Transverse colon (tissue), 4 donors: Measurements from ENCODE around the gene ZNF280A. TPM values are rescaled to one million over a fixed set of nuclear protein-coding genes. Genes with fewer than 3 reads are reported as not detected.
"Not testable (repeated sequence)": the region's sequence is repeated elsewhere in the genome, so short reads cannot be mapped to it uniquely, and the experiment has no call there.

ENCODE experiments used
- DNase-seq: peaks from one replicate; pipeline ENCODE4 v3.0.0-alpha.2; 2019
- H3K27ac ChIP-seq, 4 donors: fragments of 200-600 bp; sonication (generic); 2 replicates each; pipeline ENCODE4 v1.5.1; 2016 to 2018; ENCODE audit warnings: inconsistent platforms in 4 of 4
- H3K27me3 ChIP-seq: fragments of 200-600 bp; sonication (generic); 2 replicates; pipeline ENCODE4 v1.5.1; 2017; ENCODE audit warnings: inconsistent platforms
- H3K36me3 ChIP-seq, 4 donors: fragments of 200-600 bp; sonication (generic); 2 replicates each; pipeline ENCODE4 v1.5.1; 2017 to 2019; ENCODE audit warnings: inconsistent platforms in 4 of 4
- H3K4me1 ChIP-seq, 4 donors: fragments of 200-600 bp; sonication (generic); 2 replicates each; pipeline ENCODE4 v1.5.1; 2017 to 2020; ENCODE audit warnings: inconsistent platforms in 4 of 4
- H3K4me3 ChIP-seq, 4 donors: fragments of 200-600 bp; sonication (generic); 1 replicate in 1 of 4; 2 replicates in 3 of 4; pipeline versions ENCODE4 v1.5.1 to v1.6.1; 2017 to 2019; ENCODE audit warnings: inconsistent platforms in 4 of 4
- H3K9me3 ChIP-seq, 2 donors: fragments of 200-600 bp; sonication (generic); 2 replicates each; pipeline ENCODE4 v1.5.1; 2017 to 2019; ENCODE audit warnings: inconsistent platforms in 2 of 2
- EP300 ChIP-seq: sonication (generic); formaldehyde crosslinking; IDR thresholded peaks from one replicate; pipeline ENCODE4 v1.6.1; 2017; ENCODE audit warnings: antibody characterized with exemption, low read depth
- POLR2A ChIP-seq: fragments of 450-650 bp; IDR thresholded peaks from one replicate; pipeline ENCODE4 v1.6.1; 2016; ENCODE audit warnings: antibody characterized with exemption, mild to moderate bottlenecking, moderate library complexity
- POLR2AphosphoS5 ChIP-seq, 3 donors: sonication (generic); formaldehyde crosslinking; IDR thresholded peaks; one replicate each; pipeline ENCODE4 v1.6.1; 2016; ENCODE audit warnings: antibody characterized with exemption in 3 of 3
- WGBS, 2 donors: methylation state at CpG; one replicate each; pipeline ENCODE4 v1.1.5; 2018; ENCODE audit warnings: low coverage in 1 of 2; 5-methylcytosine and 5-hydroxymethylcytosine counted together
- in situ Hi-C, 4 donors: fragments of 200-750 bp; cut with MboI; loops; one replicate each; pipeline versions ENCODE4 v1.15.0 to v1.15.1; 2017; ENCODE audit warnings: low sequenced_read_pairs in 3 of 4, low pct_ligation_motif_present in 1 of 4, low pct_unique_long_range_greater_than_20kb in 1 of 4
- intact Hi-C: fragments of 100-400 bp; cut with DNase I; formaldehyde crosslinking; loops from one replicate; pipeline ENCODE4 v1.15.1; 2023; ENCODE audit warnings: low total_unique reads
- total RNA-seq, 4 donors: library from RNA; depleted of rRNA; stranded (reverse); fragments of >200 nt; gene quantifications; one replicate each; pipeline ENCODE4 v1.1.0, GENCODE V29; 2016
- TF ChIP-seq, protein P1 (sequence below), 5 experiments: fragments of 200-600 bp in 3 of 5; fragments of 450-650 bp in 2 of 5; sonication (generic) in 3 of 5; IDR thresholded peaks; 1 replicate in 2 of 5; 2 replicates in 3 of 5; pipeline ENCODE4 v1.5.1; 2016 to 2017; ENCODE audit warnings: antibody characterized with exemption in 5 of 5, inconsistent platforms in 3 of 5, mild to moderate bottlenecking in 2 of 5, moderate library complexity in 1 of 5

The ZNF280A gene
- total RNA-seq, 4 donors from 2014 or later: not detected

DNA sequence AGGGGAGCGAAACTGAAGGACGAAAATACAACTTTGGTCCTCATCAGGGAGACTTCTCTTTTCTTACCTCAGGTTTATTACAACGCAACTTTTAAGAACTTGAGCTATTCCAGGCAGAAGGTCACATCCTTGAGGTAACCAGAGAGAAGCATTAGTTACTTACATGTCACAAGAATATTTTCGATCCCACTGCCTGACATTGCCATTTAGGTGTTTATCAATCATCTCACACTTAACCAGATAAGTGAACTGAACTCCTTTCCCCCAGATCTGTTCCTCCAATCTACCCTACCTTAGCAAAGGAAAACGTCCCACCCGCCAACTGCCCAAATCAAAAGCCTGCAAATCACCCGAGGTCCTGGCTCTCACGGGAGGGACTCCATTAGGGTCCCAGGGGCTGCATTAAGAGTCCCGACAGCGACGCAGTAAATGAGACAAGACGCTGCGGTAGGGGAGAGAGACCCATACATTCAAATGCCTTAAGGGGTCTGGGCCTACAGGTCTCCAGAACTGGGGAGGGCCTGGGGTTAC lies 12.3 kb downstream of the ZNF280A start:
- intact Hi-C loops (no loop called here), in situ Hi-C loops (no loop called here)
- TF ChIP-seq POLR2AphosphoS5 (IDR thresholded peaks at IDR 0.05): no peak
- Histone ChIP-seq H3K27ac (no peak overlapping the region), H3K27me3 (peaks cover 7% of the 10 kb centered on the region), H3K36me3 (no peaks in the 10 kb centered on the region), H3K4me1 (peaks cover 0 to 7% (median 0%) of the 10 kb centered on the region in 4 donors), H3K9me3 (peaks cover 5 to 10% of the 10 kb centered on the region in 2 donors), H3K4me3 (peak overlapping the region in 3 of 4 donors; percentile 53 to 81 (median 63))
- no peak for DNase-seq
- 33% methylated on average over 13 of the region's 13 CpGs; no CpG with 5 or more reads in 1 of the 2 donors for WGBS, 2 donors

- in situ Hi-C loops: no loop called here
Observed at GRCh38 chr22:22506736-22507135, 13.3 kb downstream of the ZNF280A start.

DNA sequence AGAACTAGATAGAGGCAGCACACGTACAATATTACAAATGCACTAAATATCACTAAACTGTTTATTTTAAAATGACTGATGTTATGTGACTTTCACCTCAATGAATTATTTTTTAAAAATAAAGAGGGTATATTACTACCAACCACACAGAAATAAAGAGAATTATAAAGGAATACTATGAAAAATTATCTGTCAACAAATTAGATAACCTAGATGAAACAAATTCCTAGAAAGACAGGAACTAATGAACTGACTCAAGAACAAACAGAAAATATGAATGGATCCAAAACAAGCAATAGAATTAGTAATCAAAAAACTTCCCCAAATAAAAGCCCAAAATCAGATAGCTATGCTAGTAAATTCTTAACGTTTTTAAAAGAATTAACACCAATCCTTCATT lies 21.8 kb downstream of the ZNF280A start:
- intact Hi-C loops: no loop called here
- 76 to 89% methylated on average over 2 of the region's 2 CpGs for WGBS, 2 donors
- H3K4me3 ChIP-seq: no peak overlapping the region

More at GRCh38 chr22:22506736-22507135, 13.3 kb downstream of the ZNF280A start:
- peaks cover 7% of the 10 kb centered on the region for H3K27me3 ChIP-seq
- intact Hi-C loops: no loop called here
- DNase-seq: no peak
- 92 to 100% methylated on average over 1 of the region's 1 CpG for WGBS, 2 donors
- peaks cover 0 to 7% (median 0%) of the 10 kb centered on the region in 4 donors for H3K4me1 ChIP-seq
- H3K36me3 ChIP-seq: no peaks in the 10 kb centered on the region
- TF ChIP-seq, protein P1, sequence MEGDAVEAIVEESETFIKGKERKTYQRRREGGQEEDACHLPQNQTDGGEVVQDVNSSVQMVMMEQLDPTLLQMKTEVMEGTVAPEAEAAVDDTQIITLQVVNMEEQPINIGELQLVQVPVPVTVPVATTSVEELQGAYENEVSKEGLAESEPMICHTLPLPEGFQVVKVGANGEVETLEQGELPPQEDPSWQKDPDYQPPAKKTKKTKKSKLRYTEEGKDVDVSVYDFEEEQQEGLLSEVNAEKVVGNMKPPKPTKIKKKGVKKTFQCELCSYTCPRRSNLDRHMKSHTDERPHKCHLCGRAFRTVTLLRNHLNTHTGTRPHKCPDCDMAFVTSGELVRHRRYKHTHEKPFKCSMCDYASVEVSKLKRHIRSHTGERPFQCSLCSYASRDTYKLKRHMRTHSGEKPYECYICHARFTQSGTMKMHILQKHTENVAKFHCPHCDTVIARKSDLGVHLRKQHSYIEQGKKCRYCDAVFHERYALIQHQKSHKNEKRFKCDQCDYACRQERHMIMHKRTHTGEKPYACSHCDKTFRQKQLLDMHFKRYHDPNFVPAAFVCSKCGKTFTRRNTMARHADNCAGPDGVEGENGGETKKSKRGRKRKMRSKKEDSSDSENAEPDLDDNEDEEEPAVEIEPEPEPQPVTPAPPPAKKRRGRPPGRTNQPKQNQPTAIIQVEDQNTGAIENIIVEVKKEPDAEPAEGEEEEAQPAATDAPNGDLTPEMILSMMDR (IDR thresholded peaks at IDR 0.05): no peak
- TF ChIP-seq POLR2A (no peak), EP300 (no peak), POLR2AphosphoS5 (IDR thresholded peaks at IDR 0.05) (no peak)
- peaks cover 5 to 10% of the 10 kb centered on the region in 2 donors for H3K9me3 ChIP-seq
- H3K4me3 ChIP-seq: no peak overlapping the region
- no peak overlapping the region for H3K27ac ChIP-seq

GRCh38 chr22:22491589-22491988 lies 28.5 kb downstream of the ZNF280A start:
- intact Hi-C loops, H3K36me3 ChIP-seq, H3K4me1 ChIP-seq, H3K9me3 ChIP-seq, H3K4me3 ChIP-seq, H3K27me3 ChIP-seq, DNase-seq, in situ Hi-C loops, H3K27ac ChIP-seq: not testable (repeated sequence)
- 91% methylated on average over 3 of the region's 3 CpGs; no CpG with 5 or more reads in 1 of the 2 donors for WGBS, 2 donors

More for the DNA sequence above, 21.8 kb downstream of the ZNF280A start:
- Histone ChIP-seq H3K27me3 (no peaks in the 10 kb centered on the region), H3K27ac (no peak overlapping the region), H3K36me3 (no peaks in the 10 kb centered on the region), H3K4me1 (no peaks in the 10 kb centered on the region), H3K9me3 (no peaks in the 10 kb centered on the region)
- TF ChIP-seq POLR2A (no peak), POLR2AphosphoS5 (IDR thresholded peaks at IDR 0.05) (no peak), EP300 (no peak)
- TF ChIP-seq, protein P1 (IDR thresholded peaks at IDR 0.05): no peak
- in situ Hi-C loops: no loop called here
- no peak for DNase-seq

DNA sequence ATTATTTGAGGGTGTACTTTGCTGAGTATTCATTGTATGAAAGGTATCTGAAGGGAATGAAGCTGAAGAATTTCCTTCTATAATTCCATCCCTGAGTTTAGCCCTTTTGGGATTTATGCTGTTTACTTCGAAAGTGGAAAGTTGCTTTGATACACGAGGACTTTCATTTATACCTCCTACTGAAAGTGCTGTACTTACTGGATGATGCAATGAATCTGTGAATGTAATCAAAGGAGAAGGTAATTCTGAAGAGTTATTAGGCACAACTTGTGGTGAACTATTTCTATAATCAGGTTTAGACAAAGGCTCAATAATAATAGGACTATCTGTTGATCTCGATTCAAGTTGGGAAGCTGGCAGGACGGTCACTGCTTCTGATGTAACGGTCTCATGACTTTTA lies 31.3 kb downstream of the ZNF280A start:
- DNase-seq: no peak
- 87 to 91% methylated on average over 4 to 5 of the region's 5 CpGs for WGBS, 2 donors
- Histone ChIP-seq H3K27me3 (no peaks in the 10 kb centered on the region), H3K4me3 (no peak overlapping the region), H3K27ac (no peak overlapping the region), H3K4me1 (no peaks in the 10 kb centered on the region), H3K36me3 (no peaks in the 10 kb centered on the region), H3K9me3 (no peaks in the 10 kb centered on the region)
- TF ChIP-seq POLR2AphosphoS5 (IDR thresholded peaks at IDR 0.05) (no peak), POLR2A (no peak), EP300 (no peak)
- TF ChIP-seq, protein P1 (IDR thresholded peaks at IDR 0.05): no peak
- intact Hi-C loops: no loop called here
- in situ Hi-C loops: no loop called here
